WTC11 (cell line): Measurements from ENCODE around the gene KCNJ6.

ENCODE experiments used
- CTCF ChIP-seq: fragments of 200-600 bp; IDR thresholded peaks from 2 replicates; pipeline ENCODE4 v1.8.0; 2022; ENCODE audit warnings: antibody characterized with exemption
- GTF2I ChIP-seq: fragments of 250-450 bp; sonication (Bioruptor Pico); conservative IDR thresholded peaks from 2 replicates; pipeline ENCODE4 v1.4.0; 2021; ENCODE audit warnings: mild to moderate bottlenecking
- JUN ChIP-seq: sonication (generic); formaldehyde crosslinking; IDR thresholded peaks from 2 replicates; pipeline ENCODE4 v1.8.0; 2023; ENCODE audit warnings: mild to moderate bottlenecking, missing genetic modification reagents
- NR2C2 ChIP-seq: sonication (generic); formaldehyde crosslinking; IDR thresholded peaks from 2 replicates; pipeline ENCODE4 v1.8.0; 2022; ENCODE audit warnings: mild to moderate bottlenecking, missing genetic modification reagents
- SMAD3 ChIP-seq: sonication (generic); formaldehyde crosslinking; IDR thresholded peaks from 2 replicates; pipeline ENCODE4 v1.8.0; 2022; ENCODE audit warnings: missing genetic modification reagents, mild to moderate bottlenecking, borderline replicate concordance
- TEAD1 ChIP-seq: sonication (generic); formaldehyde crosslinking; IDR thresholded peaks from 2 replicates; pipeline ENCODE4 v1.8.0; 2022; ENCODE audit warnings: mild to moderate bottlenecking, missing genetic modification reagents
- ZNF232 ChIP-seq: sonication (generic); formaldehyde crosslinking; IDR thresholded peaks from 2 replicates; pipeline ENCODE4 v1.8.0; 2022; ENCODE audit warnings: mild to moderate bottlenecking, missing genetic modification reagents
- ZNF317 ChIP-seq: sonication (generic); formaldehyde crosslinking; IDR thresholded peaks from 2 replicates; pipeline ENCODE4 v1.8.1; 2023; ENCODE audit warnings: low read depth, mild to moderate bottlenecking, moderate library complexity, missing genetic modification reagents, borderline replicate concordance
- ZNF416 ChIP-seq: fragments of 250-450 bp; sonication (Bioruptor Pico); IDR thresholded peaks from 2 replicates; pipeline ENCODE4 v1.9.0; 2021; ENCODE audit warnings: mild to moderate bottlenecking, inconsistent platforms
- TF ChIP-seq, protein P1 (sequence below): sonication (generic); formaldehyde crosslinking; conservative IDR thresholded peaks from 2 replicates; pipeline ENCODE4 v1.8.1; 2022; ENCODE audit warnings: mild to moderate bottlenecking, missing genetic modification reagents
- TF ChIP-seq, protein P2 (sequence below): sonication (generic); formaldehyde crosslinking; IDR thresholded peaks from 2 replicates; pipeline ENCODE4 v1.8.0; 2022; ENCODE audit warnings: mild to moderate bottlenecking, missing genetic modification reagents
- TF ChIP-seq, protein P3 (sequence below): sonication (generic); formaldehyde crosslinking; IDR thresholded peaks from 2 replicates; pipeline ENCODE4 v1.8.1; 2022; ENCODE audit warnings: mild to moderate bottlenecking, moderate library complexity, missing genetic modification reagents

- TF ChIP-seq, protein P1, sequence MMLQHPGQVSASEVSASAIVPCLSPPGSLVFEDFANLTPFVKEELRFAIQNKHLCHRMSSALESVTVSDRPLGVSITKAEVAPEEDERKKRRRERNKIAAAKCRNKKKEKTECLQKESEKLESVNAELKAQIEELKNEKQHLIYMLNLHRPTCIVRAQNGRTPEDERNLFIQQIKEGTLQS (CRISPR knock-in tag), result no peak
- TF ChIP-seq SMAD3 (CRISPR knock-in tag) (no peak), CTCF (no peak), GTF2I (CRISPR knock-in tag) (no peak), JUN (CRISPR knock-in tag) (no peak), ZNF232 (CRISPR knock-in tag) (no peak), ZNF416 (CRISPR knock-in tag) (no peak), TEAD1 (CRISPR knock-in tag) (no peak), NR2C2 (CRISPR knock-in tag) (no peak), ZNF317 (CRISPR knock-in tag) (no peak)
- TF ChIP-seq, protein P2, sequence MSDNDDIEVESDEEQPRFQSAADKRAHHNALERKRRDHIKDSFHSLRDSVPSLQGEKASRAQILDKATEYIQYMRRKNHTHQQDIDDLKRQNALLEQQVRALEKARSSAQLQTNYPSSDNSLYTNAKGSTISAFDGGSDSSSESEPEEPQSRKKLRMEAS, result no peak
- TF ChIP-seq, protein P3, sequence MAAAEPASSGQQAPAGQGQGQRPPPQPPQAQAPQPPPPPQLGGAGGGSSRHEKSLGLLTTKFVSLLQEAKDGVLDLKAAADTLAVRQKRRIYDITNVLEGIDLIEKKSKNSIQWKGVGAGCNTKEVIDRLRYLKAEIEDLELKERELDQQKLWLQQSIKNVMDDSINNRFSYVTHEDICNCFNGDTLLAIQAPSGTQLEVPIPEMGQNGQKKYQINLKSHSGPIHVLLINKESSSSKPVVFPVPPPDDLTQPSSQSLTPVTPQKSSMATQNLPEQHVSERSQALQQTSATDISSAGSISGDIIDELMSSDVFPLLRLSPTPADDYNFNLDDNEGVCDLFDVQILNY, result no peak
Measured at GRCh38 chr21:37790905-37791304, 125.4 kb downstream of the KCNJ6 start.
